RWPE2 (cell line): ENCODE data around the gene MEMO1.
A peak's percentile ranks its signal among the peaks of the same experiment; 100 is the strongest.

Experiments used
- ATAC-seq: fragments of 200-7000 bp; cut with Tn5 transposase; 3 replicates; pipeline ENCODE4 v1.9.1; 2021; ENCODE audit warnings: low read depth
- DNase-seq: peaks from one replicate; pipeline ENCODE4 v3.0.0-alpha.2; 2020; ENCODE audit warnings: low spot score
- H3K27ac ChIP-seq: fragments of 450-650 bp; 2 replicates; pipeline ENCODE4 v1.5.1; 2017; ENCODE audit warnings: mild to moderate bottlenecking; ENCODE audit not compliant: poor library complexity, severe bottlenecking
- H3K27me3 ChIP-seq: fragments of 250-450 bp; sonication (Bioruptor Pico); 2 replicates; pipeline ENCODE4 v1.5.1; 2021; ENCODE audit warnings: mild to moderate bottlenecking, moderate library complexity; ENCODE audit not compliant: insufficient read depth, poor library complexity, severe bottlenecking
- H3K36me3 ChIP-seq: fragments of 250-450 bp; sonication (Bioruptor Pico); 2 replicates; pipeline ENCODE4 v1.5.1; 2020; ENCODE audit warnings: low read depth, mild to moderate bottlenecking, moderate library complexity
- H3K4me1 ChIP-seq: fragments of 250-450 bp; sonication (Bioruptor Pico); 2 replicates; pipeline ENCODE4 v1.5.1; 2021; ENCODE audit warnings: mild to moderate bottlenecking, moderate library complexity; ENCODE audit not compliant: insufficient read depth, poor library complexity, severe bottlenecking
- H3K4me3 ChIP-seq: fragments of 250-450 bp; sonication (Bioruptor Pico); 2 replicates; pipeline ENCODE4 v1.5.1; 2021; ENCODE audit warnings: mild to moderate bottlenecking, moderate library complexity; ENCODE audit not compliant: severe bottlenecking
- H3K9me3 ChIP-seq: fragments of 250-450 bp; sonication (Bioruptor Pico); 2 replicates; pipeline ENCODE4 v1.5.1; 2021; ENCODE audit warnings: mild to moderate bottlenecking, moderate library complexity; ENCODE audit not compliant: severe bottlenecking
- CTCF ChIP-seq: fragments of 450-650 bp; IDR thresholded peaks from one replicate; pipeline ENCODE4 v1.5.1; 2017; ENCODE audit warnings: mild to moderate bottlenecking, moderate library complexity; ENCODE audit not compliant: poor library complexity, severe bottlenecking

Gene MEMO1

GRCh38 chr2:31943636-31944225 is 67.1 kb downstream of the MEMO1 start:
- no peak overlapping the region for H3K4me3 ChIP-seq
- TF ChIP-seq CTCF = no peak
- H3K4me1 ChIP-seq = peaks cover 14% of the 10 kb centered on the region
- DNase-seq (no peak), ATAC-seq (no peak)
- peaks cover 10% of the 10 kb centered on the region for H3K36me3 ChIP-seq
- no peak overlapping the region for H3K27ac ChIP-seq
- H3K9me3 ChIP-seq = no peaks in the 10 kb centered on the region
- H3K27me3 ChIP-seq = no peaks in the 10 kb centered on the region

GRCh38 chr2:31940920-31941319 is 69.9 kb downstream of the MEMO1 start:
- peak; percentile 42; the same call in 1 of the 3 replicates for ATAC-seq
- Histone ChIP-seq H3K36me3 (peaks cover 18% of the 10 kb centered on the region), H3K9me3 (no peaks in the 10 kb centered on the region), H3K27me3 (no peaks in the 10 kb centered on the region), H3K4me3 (no peak overlapping the region), H3K4me1 (peaks cover 14% of the 10 kb centered on the region), H3K27ac (no peak overlapping the region)
- DNase-seq = no peak
- TF ChIP-seq CTCF = no peak

- H3K27ac ChIP-seq = no peak overlapping the region
- H3K4me3 ChIP-seq = no peak overlapping the region
- DNase-seq (no peak), ATAC-seq (no peak)
- H3K4me1 ChIP-seq = peaks cover 14% of the 10 kb centered on the region
- H3K9me3 ChIP-seq = no peaks in the 10 kb centered on the region
- H3K36me3 ChIP-seq = peaks cover 18% of the 10 kb centered on the region
- TF ChIP-seq CTCF = no peak
- H3K27me3 ChIP-seq = no peaks in the 10 kb centered on the region
Observed at GRCh38 chr2:31937741-31938140, 73.1 kb downstream of the MEMO1 start.

GRCh38 chr2:31935370-31935769 is 75.4 kb downstream of the MEMO1 start:
- DNase-seq = no peak
- ATAC-seq = no peak
- Histone ChIP-seq H3K27ac (no peak overlapping the region), H3K27me3 (no peaks in the 10 kb centered on the region), H3K36me3 (peaks cover 17% of the 10 kb centered on the region), H3K9me3 (no peaks in the 10 kb centered on the region), H3K4me3 (no peak overlapping the region), H3K4me1 (no peaks in the 10 kb centered on the region)
- TF ChIP-seq CTCF = no peak

GRCh38 chr2:31933066-31933465 is 77.7 kb downstream of the MEMO1 start:
- Histone ChIP-seq H3K4me1 (no peaks in the 10 kb centered on the region), H3K27ac (no peak overlapping the region), H3K9me3 (no peaks in the 10 kb centered on the region), H3K4me3 (no peak overlapping the region), H3K36me3 (peaks cover 17% of the 10 kb centered on the region), H3K27me3 (no peaks in the 10 kb centered on the region)
- TF ChIP-seq CTCF = no peak
- DNase-seq (no peak), ATAC-seq (no peak)
